Measurements from ENCODE around the gene RAB3C. TPM values are rescaled to one million over a fixed set of nuclear protein-coding genes. Genes with fewer than 3 reads are reported as not detected.

RAB3C gene
- total RNA-seq, 1 experiment from 2014 or later = not detected

DNA sequence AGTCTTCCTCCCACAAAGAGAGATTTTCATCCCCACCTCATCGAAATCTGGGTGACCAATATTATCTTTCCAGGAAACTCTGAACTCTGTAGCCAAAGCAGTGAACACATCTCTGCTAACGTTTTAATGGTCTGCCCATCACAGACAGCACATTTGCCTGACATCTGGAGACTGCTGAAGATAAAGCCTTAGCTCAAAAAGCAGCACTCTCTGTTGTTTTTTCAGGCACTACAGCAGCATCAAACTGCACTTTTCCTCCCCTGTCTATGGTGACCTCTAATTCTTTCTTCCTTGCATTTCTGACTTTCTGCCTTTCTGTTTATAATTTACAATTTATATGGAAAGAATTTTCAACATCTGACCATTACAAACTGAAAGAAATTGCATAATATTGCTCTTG is 66.8 kb downstream of the RAB3C start:
- POLR2A ChIA-PET = no interaction called here
- Mint-ChIP-seq H3K9me3 (ENCODE audit: unreplicated experiment) (no peaks in the 10 kb centered on the region), H3K36me3 (ENCODE audit: insufficient read depth, unreplicated experiment) (no peaks in the 10 kb centered on the region), H3K4me1 (ENCODE audit: insufficient read depth, unreplicated experiment) (no peaks in the 10 kb centered on the region), H3K27ac (ENCODE audit: low read depth, unreplicated experiment) (no peak overlapping the region), H3K4me3 (ENCODE audit: unreplicated experiment) (no peak overlapping the region), H3K27me3 (ENCODE audit: insufficient read depth, unreplicated experiment) (peaks cover 76% of the 10 kb centered on the region)
- CTCF ChIA-PET = no interaction called here
- DNase-seq (ENCODE audit: unreplicated experiment) = no peak
- BruUV-seq (replicated peaks) = no TSS peak
- TF ChIP-seq, protein P1, sequence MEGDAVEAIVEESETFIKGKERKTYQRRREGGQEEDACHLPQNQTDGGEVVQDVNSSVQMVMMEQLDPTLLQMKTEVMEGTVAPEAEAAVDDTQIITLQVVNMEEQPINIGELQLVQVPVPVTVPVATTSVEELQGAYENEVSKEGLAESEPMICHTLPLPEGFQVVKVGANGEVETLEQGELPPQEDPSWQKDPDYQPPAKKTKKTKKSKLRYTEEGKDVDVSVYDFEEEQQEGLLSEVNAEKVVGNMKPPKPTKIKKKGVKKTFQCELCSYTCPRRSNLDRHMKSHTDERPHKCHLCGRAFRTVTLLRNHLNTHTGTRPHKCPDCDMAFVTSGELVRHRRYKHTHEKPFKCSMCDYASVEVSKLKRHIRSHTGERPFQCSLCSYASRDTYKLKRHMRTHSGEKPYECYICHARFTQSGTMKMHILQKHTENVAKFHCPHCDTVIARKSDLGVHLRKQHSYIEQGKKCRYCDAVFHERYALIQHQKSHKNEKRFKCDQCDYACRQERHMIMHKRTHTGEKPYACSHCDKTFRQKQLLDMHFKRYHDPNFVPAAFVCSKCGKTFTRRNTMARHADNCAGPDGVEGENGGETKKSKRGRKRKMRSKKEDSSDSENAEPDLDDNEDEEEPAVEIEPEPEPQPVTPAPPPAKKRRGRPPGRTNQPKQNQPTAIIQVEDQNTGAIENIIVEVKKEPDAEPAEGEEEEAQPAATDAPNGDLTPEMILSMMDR (IDR thresholded peaks at IDR 0.05; ENCODE audit: unreplicated experiment) = no peak
- intact Hi-C loops (cut with micrococcal nuclease) = no loop called here

DNA sequence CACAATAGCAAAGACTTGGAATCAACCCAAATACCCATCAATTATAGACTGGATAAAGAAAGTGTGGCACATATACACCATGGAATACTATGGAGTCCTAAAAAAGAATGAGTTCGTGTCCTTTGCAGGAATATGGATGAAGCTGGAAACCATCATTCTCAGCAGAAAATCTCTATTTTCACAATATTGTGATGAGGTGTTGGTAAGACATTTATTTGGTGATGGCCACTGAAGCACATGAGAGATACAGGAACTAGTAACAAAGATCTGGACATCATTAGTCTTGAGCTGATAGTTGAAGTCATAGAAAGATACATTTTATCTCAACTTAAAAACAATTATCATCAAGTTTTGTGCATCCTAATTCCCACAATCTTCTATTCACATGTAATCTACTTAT is 70.6 kb downstream of the RAB3C start:
- Mint-ChIP-seq H3K4me3 (ENCODE audit: unreplicated experiment) (no peak overlapping the region), H3K4me1 (ENCODE audit: insufficient read depth, unreplicated experiment) (no peaks in the 10 kb centered on the region), H3K36me3 (ENCODE audit: insufficient read depth, unreplicated experiment) (no peaks in the 10 kb centered on the region), H3K9me3 (ENCODE audit: unreplicated experiment) (no peaks in the 10 kb centered on the region), H3K27me3 (ENCODE audit: insufficient read depth, unreplicated experiment) (peaks cover 73% of the 10 kb centered on the region), H3K27ac (ENCODE audit: low read depth, unreplicated experiment) (no peak overlapping the region)
- BruUV-seq (replicated peaks) = no TSS peak
- TF ChIP-seq, protein P1 (IDR thresholded peaks at IDR 0.05; ENCODE audit: unreplicated experiment) = no peak
- CTCF ChIA-PET = no interaction called here
- POLR2A ChIA-PET = no interaction called here
- DNase-seq (ENCODE audit: unreplicated experiment) = no peak
- intact Hi-C loops (cut with micrococcal nuclease) = no loop called here

DNA sequence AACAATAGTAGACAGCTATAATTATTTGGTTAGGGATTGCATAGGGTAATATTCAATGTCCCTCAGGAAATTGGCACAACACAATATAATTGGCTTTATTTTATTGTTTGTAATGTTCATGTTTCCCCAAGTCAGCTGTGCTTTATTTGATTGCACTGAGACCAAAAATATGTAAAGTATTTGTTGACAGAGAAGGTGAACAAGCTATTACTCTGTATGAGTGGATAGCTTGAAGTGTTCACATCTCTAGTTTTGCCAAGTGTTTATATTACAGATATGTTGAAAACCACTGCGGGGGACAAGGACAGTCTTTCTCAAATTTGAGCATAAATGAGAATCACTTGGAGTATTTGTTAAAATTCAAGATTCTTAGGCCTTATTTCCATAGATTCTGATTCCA is 83.3 kb downstream of the RAB3C start:
- Mint-ChIP-seq H3K36me3 (ENCODE audit: insufficient read depth, unreplicated experiment) (no peaks in the 10 kb centered on the region), H3K4me1 (ENCODE audit: insufficient read depth, unreplicated experiment) (no peaks in the 10 kb centered on the region), H3K27me3 (ENCODE audit: insufficient read depth, unreplicated experiment) (peaks cover 81% of the 10 kb centered on the region), H3K4me3 (ENCODE audit: unreplicated experiment) (no peak overlapping the region), H3K27ac (ENCODE audit: low read depth, unreplicated experiment) (no peak overlapping the region), H3K9me3 (ENCODE audit: unreplicated experiment) (no peaks in the 10 kb centered on the region)
- BruUV-seq (replicated peaks) = no TSS peak
- DNase-seq (ENCODE audit: unreplicated experiment) = no peak
- TF ChIP-seq, protein P1 (IDR thresholded peaks at IDR 0.05; ENCODE audit: unreplicated experiment) = no peak
- CTCF ChIA-PET = interaction anchor here (0.6 kb wide), 1 partner anchor 86 kb away, joined by 3 read pairs; no protein-coding TSS in a partner anchor
- POLR2A ChIA-PET = no interaction called here
- intact Hi-C loops (cut with micrococcal nuclease) = no loop called here

DNA sequence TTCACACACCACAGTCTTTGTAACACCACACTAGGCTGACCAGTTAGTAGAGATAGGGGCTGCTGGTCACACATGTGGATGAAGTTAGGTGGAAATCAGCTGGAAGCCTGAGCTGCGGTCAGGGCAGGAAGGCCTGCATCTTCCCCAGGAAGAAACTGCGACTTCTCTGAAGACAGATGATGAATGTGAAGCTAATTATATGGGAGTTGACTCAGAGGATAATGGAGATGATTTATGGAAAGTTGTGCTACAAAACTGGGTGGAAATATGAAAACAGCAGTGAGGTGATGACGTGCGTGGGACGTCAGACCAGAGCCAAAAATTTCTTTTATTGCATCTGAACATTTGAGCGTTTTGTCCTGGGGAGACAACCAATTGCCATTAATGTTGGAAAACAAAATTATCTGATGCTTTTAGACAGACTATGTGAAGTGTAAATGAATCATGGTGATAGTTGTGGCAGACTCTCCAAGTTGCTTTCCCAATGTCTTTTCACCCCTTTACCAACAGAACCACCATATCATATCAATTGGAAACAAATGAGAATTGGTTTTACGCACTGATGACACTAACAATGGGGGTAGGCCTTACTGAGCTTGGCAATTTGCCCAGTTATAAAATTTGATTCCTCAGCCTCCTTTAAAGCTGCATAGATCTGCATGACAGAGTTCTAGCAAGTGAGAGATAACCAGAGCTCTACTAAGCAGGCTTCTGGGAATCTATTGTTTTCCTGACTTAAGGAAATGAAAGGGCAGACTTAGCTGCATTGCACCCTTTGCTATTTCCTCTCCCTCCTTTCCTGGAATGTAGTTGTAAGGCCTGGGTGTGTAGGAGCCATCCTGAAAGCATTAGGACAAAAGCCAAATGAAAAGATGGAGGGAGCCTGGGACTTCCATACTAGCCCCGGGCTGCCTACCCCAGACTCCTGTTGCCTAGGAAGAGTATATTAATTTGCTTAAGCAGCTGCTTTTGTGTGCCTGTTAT is 84.0 kb downstream of the RAB3C start:
- H3K27ac Mint-ChIP-seq (ENCODE audit: low read depth, unreplicated experiment) = no peak overlapping the region
- intact Hi-C loops (cut with micrococcal nuclease) = no loop called here
- ChIA-PET CTCF (no interaction called here), POLR2A (no interaction called here)
- BruUV-seq (replicated peaks) = no TSS peak
- no peaks in the 10 kb centered on the region for H3K4me1 Mint-ChIP-seq (ENCODE audit: insufficient read depth, unreplicated experiment)
- no peaks in the 10 kb centered on the region for H3K9me3 Mint-ChIP-seq (ENCODE audit: unreplicated experiment)
- no peak overlapping the region for H3K4me3 Mint-ChIP-seq (ENCODE audit: unreplicated experiment)
- peaks cover 82% of the 10 kb centered on the region for H3K27me3 Mint-ChIP-seq (ENCODE audit: insufficient read depth, unreplicated experiment)
- DNase-seq (ENCODE audit: unreplicated experiment) = no peak
- no peaks in the 10 kb centered on the region for H3K36me3 Mint-ChIP-seq (ENCODE audit: insufficient read depth, unreplicated experiment)
- TF ChIP-seq, protein P1 (IDR thresholded peaks at IDR 0.05; ENCODE audit: unreplicated experiment) = no peak
